ENCODE results near the gene RNF214.
"Not testable (repeated sequence)": the region's sequence is repeated elsewhere in the genome, so short reads cannot be mapped to it uniquely, and the experiment has no call there.

The RNF214 gene

DNA sequence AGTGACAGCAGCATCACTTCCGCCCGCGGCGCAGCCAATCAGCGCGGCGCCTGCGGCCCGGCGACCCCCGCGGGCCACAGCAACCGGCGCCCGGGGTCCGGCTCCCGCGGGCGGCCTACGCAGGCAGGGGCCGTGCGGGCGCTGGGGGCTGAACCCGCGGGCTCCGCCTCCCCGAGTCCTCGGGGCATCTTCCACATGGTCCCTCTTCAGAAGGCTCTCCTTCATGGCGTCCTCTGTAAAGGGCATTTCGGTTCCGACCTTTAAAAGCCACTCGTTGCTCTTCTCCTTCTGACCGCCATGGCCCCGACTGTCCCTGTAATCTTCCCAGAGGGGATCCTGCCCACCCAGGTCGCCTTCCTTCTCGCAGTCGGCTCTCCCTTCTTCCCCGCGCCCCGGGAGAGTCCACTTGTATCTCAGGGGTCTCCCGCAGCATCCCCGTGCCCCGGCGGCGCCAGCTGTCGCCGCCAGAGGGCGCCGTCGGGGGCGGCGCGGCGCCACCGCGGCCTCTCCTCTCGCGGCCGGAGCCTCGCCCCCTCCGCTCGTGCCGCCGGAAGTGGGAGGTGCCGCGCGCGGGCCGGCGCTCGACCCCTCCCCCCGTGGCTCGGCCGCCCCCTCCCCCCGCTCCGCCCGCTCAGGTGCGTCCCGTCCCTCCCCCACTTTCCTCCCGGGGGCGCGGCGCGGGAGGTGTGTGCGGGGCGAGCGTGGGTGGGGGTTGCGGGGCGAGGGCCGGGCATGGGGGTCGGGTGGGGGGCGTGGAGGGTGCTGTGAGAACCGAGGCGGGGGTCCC, at the start of gene RNF214:
Gene RNF214 (plus strand): TSS at position 580 of the 787 bp plus-strand sequence. CDS start 1,602 bp downstream, outside the sequence.
- peak; percentile 20 to 71 for DNase-seq (ENCODE audit: low read depth in 2 of 2)

GRCh38 chr11:117183178-117183577, 49.3 kb upstream of the RNF214 start:
- DNase-seq (ENCODE audit: low read depth in 2 of 2), result not testable (repeated sequence)

DNA sequence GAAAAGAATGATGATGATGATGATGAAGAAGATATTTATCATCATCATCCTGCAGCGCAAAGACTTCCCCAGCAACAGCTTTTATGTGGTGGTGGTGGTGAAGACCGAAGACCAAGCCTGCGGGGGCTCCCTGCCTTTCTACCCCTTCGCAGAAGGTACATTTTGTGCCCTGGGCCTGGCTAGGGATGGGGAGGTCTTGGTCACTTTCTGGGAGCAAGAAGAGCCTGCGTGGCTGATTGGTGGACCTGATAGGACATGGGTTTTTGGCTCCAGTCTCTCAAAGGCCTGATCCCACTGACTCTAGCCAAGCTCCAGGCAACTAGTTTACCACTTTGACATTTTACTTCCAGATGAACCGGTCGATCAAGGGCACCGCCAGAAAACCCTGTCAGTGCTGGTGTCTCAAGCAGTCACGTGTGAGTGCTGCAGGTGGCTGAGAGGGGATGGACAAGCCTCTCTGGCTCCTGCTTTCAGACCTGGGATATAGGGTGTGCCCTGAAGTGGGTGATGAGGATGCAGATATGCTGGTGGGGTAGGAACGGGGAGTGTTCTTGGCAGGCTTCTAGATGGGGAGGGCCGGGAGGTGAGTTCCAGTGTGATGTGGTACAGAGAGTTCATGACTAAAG, 48.6 kb upstream of the RNF214 start:
- DNase-seq (ENCODE audit: low read depth in 2 of 2), result no peak

- no peak for DNase-seq (ENCODE audit: low read depth in 2 of 2)
These were observed 46.6 kb upstream of the RNF214 start for GRCh38 chr11:117185736-117186430.

DNA sequence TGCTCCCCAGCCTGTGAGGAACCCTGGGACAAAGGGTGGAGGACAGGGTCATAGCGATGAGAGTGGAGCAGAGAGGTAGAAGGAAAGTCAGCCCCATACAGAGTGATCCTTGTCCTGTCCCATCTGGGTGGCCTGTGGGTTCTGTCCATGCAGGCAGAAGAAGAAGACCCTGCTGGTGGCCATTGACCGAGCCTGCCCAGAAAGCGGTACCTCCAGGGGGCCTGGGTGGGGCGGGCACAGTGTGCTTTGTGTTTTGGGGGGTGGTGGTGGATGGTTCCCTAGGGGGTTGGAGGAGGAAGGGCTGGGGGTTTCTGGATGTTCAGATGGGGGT, 46.1 kb upstream of the RNF214 start:
- DNase-seq (ENCODE audit: low read depth in 2 of 2), result no peak

DNA sequence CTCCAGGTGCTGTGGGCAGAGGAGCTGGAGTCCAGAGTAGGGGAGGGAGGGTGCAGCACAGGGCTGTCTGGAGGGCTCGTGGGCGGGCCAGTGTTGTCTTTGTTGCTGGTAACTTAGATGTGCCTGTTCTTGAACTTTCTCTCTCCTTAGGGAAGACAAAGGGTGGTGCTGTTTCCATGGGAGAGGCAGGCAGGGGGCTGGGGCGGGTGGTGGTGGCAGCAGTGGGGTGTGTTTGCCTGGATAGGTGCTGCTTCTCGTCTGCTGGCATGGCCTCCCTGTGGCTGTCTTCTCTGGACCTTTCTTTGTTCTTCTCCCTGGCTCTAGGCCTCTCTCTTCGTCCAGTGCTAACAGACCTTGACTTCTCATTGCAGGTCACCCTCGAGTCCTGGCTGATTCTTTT, 45.5 kb upstream of the RNF214 start:
- no peak for DNase-seq (ENCODE audit: low read depth in 2 of 2)

- DNase-seq (ENCODE audit: low read depth in 2 of 2), result no peak
These were observed 45.1 kb upstream of the RNF214 start for GRCh38 chr11:117187428-117187798.

DNA sequence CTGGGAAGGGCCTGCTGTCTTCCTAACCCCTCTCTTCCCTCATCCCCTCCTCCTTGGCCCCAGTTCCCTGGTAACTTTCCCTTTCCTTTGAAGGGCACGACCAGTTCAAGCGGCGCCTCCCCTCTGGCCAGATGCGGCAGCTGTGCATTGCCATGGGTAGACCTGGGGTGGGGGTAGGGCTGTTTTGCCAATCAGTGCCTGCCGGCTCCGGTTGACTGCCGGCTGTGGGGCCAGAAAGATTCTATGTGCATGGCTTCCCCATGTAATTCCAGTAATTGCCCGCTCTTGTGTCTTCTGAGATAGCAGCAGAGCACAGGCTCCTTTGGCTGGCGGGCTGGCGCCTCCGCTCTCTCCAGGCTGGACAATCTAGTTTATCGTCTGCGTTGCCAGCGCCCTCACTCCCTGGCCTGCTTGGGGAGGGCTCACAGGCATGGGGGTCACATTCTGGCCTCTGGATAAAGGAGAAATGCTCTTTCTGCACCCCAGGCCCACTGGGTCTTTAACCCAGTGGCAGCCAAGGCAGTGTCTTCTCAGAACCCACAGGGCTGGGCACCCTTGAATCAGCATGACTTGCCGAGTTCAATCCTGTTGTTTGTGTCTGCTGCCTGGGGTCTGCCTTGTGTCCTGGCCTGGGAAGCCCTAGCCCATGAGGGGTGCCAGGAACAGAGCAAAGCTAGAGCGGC, 44.5 kb upstream of the RNF214 start:
- DNase-seq (ENCODE audit: low read depth in 2 of 2), result no peak

DNA sequence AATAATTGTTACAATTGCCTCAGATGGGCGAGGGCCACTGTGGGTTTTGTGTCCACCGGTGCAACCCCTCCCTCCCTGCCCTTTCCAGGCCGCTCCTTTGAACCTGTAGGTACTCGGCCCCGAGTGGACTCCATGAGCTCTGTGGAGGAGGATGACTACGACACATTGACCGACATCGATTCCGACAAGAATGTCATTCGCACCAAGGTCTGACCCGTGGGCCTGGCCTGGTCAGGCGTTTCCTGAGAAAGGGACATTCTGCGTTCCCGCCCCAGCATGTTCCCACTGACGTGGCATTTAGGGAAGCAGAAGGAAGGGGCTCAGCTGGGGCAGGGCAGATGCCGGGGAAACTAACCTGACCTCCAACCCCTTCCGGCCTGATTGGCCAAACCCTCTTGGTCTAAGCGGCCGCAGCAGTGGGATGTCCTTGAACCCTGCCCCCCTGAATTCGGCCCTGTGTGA, 43.8 kb upstream of the RNF214 start:
- no peak for DNase-seq (ENCODE audit: low read depth in 2 of 2)

GRCh38 chr11:117189191-117189940, 43.1 kb upstream of the RNF214 start:
- DNase-seq (ENCODE audit: low read depth in 2 of 2), result no peak

GRCh38 chr11:117189941-117190544, 42.4 kb upstream of the RNF214 start:
- DNase-seq (ENCODE audit: low read depth in 2 of 2), result no peak

- no peak for DNase-seq (ENCODE audit: low read depth in 2 of 2)
These were observed 40.6 kb upstream of the RNF214 start for GRCh38 chr11:117191680-117192400.

DNA sequence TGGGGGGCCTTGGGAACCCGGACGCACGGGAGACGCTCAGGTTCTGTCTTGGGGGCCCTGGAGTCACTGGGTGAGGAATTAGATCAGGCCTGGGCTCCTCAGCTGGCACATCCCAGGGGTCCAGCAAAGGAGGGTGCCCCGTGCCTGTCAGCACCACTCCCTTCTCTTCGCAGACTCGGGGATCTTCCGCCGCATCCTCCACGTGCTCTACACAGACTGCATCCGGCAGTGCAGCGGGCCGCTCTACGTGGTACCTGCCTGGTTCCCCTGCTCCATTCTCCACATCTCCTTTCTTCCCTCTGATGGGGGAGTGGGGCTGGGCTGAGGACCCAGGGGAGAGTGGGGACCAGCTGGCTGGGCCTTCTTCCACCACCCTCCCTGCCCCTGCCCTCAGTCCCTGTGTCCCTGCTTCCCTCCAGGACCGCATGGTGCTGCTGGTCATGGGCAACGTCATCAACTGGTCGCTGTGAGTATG, 40.0 kb upstream of the RNF214 start:
- no peak for DNase-seq (ENCODE audit: low read depth in 2 of 2)

DNA sequence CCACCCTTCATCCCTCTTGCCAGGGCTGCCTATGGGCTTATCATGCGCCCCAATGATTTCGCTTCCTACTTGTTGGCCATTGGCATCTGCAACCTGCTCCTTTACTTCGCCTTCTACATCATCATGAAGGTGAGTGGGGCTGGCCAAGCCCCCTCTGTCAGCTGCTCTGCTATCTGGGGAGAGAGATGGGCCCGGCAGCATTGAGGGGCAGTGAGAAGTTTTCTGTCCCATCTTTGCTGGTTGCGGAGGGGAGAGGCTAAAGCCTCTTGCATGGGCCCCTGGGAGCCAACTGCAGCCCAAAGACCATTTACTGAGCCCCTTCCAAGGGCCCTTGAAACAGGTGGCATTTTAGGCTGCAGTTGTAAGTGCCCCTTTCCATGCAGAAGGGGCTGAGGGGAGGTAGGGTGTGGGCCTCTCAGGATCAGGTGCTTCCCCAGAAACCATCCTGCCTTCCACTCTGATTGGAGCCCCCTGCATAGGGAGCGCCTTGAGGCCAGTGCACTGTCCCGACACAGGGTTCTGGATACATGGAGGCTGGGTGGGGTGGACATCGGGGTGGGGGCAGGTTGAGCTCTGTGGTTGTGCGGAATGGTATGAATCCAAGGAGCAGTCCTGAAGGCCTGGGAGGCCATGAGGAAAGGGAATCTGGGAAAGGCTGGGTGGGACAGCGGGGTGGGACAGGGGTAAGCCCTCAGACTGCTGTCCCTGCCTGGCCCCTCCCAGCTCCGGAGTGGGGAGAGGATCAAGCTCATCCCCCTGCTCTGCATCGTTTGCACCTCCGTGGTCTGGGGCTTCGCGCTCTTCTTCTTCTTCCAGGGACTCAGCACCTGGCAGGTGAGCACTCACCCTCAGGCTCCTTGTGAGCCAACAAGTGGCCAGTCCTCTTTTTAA, 39.1 kb upstream of the RNF214 start:
- DNase-seq (ENCODE audit: low read depth in 2 of 2), result no peak

- no peak for DNase-seq (ENCODE audit: low read depth in 2 of 2)
These were observed 38.2 kb upstream of the RNF214 start for GRCh38 chr11:117194267-117194666.

DNA sequence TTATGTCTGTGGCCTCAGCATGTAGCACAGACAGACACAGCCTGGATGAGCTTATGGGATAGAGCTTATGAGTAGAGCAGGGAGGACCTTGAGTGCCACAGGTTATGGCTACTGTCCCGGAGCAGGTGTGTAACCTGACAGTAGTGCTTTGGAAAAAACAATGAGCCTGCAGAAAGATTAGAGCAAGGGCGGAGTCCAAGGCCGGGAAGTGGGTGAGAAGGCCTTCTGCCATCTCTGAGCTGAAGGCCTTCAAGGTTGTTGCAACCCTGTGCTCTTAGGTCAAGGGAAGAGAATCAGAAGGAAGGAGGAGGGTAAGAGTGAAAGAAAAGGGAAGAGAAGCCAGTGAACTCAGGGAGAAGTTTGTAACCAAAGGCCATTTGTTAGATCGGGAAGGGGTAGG, 37.2 kb upstream of the RNF214 start:
- no peak for DNase-seq (ENCODE audit: low read depth in 2 of 2)

DNA sequence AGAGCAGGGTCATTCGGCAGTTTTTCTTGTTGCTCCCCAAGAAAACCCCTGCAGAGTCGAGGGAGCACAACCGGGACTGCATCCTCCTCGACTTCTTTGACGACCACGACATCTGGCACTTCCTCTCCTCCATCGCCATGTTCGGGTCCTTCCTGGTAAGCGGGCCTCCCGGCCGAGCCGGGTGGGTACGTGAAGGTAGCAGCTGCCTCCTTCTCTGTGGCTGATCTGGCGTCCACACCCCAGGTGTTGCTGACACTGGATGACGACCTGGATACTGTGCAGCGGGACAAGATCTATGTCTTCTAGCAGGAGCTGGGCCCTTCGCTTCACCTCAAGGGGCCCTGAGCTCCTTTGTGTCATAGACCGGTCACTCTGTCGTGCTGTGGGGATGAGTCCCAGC, 36.7 kb upstream of the RNF214 start:
- no peak for DNase-seq (ENCODE audit: low read depth in 2 of 2)

GRCh38 chr11:117197006-117197405, 35.5 kb upstream of the RNF214 start:
- no peak for DNase-seq (ENCODE audit: low read depth in 2 of 2)
